Measurements from ENCODE around the gene KIAA1328.
A peak's percentile ranks its signal among the peaks of the same experiment; 100 is the strongest.
"Not testable (repeated sequence)": the region's sequence is repeated elsewhere in the genome, so short reads cannot be mapped to it uniquely, and the experiment has no call there.

KIAA1328 gene

DNA sequence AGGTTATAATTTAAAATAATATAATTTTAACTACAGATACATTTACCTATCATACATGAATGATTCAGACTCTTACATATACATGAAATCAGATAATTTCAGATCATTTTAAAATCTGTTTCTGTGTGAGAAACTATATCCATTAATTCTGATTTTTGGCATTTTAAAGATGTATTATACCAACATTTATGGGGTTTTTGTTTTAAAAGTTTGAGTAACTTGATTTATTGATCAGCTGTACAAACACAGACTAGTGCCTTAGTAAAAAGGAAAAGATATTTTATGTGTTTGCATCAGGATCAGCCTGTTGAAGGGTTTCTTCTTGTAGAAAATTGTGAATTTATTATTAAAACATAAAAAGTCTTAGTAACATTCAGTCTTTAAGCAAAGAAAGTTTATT, 59.9 kb downstream of the KIAA1328 start:
- no peak for DNase-seq

DNA sequence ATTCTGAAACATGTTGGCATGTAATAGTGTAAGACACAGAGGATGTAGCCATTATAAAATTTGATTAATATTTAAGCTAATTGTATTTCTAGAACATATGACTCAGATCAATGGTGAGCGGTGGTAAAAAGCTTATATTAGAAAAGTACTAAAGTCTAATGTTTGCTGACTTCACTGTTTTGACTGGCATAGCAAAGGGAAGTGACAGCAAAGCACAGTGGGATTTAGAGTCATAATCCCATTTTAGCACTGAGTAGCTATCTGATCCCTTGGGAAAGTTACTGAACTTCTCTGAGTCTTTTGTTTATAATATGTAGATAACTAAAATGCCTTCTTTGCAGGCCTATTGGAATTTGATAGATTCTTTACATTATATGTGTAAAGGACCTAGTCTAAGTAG, 60.4 kb downstream of the KIAA1328 start:
- no peak for DNase-seq

- DNase-seq = no peak
Observed at GRCh38 chr18:36889742-36890141, 60.8 kb downstream of the KIAA1328 start.

DNA sequence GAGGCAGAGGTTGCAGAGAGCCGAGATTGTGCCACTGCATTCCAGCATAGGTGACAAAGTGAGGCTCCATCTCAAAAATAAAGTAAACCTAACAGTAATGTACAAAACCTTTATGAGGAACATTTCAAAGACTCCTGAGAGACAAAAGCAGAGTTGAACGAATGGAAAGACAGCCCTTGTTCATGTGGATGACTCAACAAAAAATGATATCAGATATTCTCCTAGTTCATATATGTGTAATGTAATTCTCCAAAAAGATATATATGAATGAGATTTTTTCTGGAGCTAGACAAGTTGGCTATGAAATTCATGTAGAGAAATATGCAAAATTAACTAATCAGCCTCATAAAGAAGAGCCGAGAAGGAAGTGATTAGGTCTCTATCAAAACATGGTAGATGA, 61.7 kb downstream of the KIAA1328 start:
- DNase-seq = no peak

DNA sequence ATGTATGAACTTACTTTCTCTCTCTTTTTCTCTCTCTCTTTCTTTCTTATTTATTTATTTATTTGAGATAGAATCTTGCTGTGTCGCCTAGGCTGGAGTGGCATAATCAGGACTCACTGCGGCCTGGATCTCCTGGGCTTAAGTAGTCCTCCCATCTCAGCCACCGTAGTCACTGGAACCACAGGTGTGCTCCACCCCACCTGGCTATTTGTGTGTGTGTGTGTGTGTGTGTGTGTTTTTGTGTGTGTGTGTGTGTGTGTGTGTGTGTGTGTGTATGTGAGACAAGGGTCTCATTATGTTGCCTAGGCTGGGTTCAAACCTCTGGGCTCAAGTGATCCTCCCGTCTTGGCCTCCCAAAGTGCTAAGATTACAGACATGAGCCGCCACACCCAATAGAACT, 64.3 kb downstream of the KIAA1328 start:
- DNase-seq = no peak

- no peak for DNase-seq
Observed at GRCh38 chr18:36895606-36896005, 66.7 kb downstream of the KIAA1328 start.

GRCh38 chr18:36897253-36897652, 68.3 kb downstream of the KIAA1328 start:
- no peak for DNase-seq

GRCh38 chr18:36899289-36899688, 70.4 kb downstream of the KIAA1328 start:
- DNase-seq = no peak

DNA sequence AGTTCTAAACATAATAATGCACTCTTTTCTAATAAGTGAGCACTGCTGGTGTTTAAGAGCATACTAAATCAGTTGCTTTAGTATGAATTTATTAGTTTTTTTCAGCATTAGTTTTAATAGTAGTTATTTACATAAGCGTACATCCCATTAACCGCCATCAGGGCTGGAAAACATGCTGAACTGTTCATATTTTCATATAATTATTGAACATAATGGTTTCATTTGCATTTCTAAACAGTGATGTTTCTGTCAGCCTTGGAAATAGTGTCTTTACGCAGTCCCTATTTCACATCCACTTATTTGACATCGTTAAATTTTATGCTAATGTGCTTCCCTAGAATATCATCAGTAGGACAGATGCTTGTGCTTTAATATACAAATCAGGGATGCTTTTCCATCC, 71.5 kb downstream of the KIAA1328 start:
- DNase-seq = no peak

GRCh38 chr18:36901277-36901701, 72.4 kb downstream of the KIAA1328 start:
- no peak for DNase-seq

GRCh38 chr18:36903215-36903928, 74.4 kb downstream of the KIAA1328 start:
- no peak for DNase-seq

- no peak for DNase-seq
Observed at GRCh38 chr18:36905571-36905970, 76.6 kb downstream of the KIAA1328 start.

GRCh38 chr18:36909282-36909681, 80.4 kb downstream of the KIAA1328 start:
- not testable (repeated sequence) for DNase-seq

GRCh38 chr18:36912887-36913286, 84.0 kb downstream of the KIAA1328 start:
- no peak for DNase-seq

- no peak for DNase-seq
Observed at GRCh38 chr18:36917907-36918306, 89.0 kb downstream of the KIAA1328 start.

DNA sequence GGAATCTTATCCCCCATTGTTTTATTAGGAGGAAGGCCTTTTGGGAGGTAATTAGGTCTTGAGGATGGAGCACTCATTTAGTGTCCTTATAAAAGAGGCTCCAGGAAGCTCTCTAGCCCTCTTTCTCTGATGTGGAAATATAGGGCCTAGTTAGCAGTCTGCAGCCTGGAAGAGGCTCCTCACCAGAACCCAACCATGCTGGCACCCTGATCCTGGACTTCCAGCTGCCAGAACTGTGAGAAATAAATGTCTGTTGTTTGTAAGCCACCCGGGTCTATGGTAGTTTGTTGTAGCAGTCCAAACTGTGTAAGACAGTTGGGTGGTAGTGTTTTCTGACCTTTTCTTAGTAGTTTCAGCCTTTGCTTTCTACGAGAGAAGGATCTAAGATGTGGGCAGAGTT, 100.7 kb downstream of the KIAA1328 start:
- no peak for DNase-seq

- DNase-seq = no peak
Observed at GRCh38 chr18:36931106-36931505, 102.2 kb downstream of the KIAA1328 start.

- no peak for DNase-seq
Observed at GRCh38 chr18:36933552-36933951, 104.6 kb downstream of the KIAA1328 start.

- no peak for DNase-seq
Observed at GRCh38 chr18:36934884-36935283, 106.0 kb downstream of the KIAA1328 start.

DNA sequence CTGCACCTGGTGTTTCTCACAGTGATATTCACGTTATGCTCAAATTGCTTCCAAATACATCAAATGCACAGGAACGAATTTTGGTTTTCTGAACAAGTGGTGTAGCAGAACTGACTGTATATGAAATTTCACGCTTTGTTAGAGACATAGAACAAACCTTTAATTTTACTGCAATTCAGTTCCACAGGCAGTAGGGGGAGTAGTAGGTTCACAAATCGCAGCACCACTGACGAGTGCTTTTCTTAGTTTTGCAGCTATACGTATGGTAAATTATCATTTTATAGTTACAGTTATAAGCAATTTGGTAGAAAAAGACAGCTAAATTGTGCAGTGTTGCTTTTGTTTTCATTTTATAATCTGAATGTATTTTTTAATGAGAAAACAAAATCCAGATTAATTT, 113.3 kb downstream of the KIAA1328 start:
- DNase-seq = peak; percentile 10

DNA sequence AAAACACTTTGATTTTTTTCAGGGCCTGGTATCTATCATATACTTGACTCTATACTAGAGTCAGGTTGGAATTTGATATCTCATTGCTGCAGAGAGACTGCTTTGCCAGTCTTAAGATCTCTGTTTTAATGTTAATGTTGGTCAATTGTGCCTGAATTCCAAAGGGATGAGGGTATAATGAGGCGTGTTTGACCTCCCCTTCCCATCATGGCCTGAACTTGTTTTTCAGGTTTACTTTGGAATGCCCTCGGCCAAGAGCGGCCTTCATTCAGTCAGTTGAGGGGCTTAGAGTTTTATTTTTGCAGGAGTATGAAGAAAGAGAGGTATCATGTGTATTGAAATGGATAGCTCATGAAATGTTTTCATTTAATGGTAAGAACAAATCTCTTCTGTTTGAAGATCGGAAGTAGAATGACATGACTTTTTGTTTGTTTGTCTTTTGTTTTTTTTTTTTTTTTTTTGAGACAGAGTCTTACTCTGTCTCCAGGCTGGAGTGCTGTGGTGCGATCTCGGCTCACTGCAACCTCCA, 119.0 kb downstream of the KIAA1328 start:
- DNase-seq = no peak

GRCh38 chr18:36950282-36950681, 121.4 kb downstream of the KIAA1328 start:
- DNase-seq = no peak

DNA sequence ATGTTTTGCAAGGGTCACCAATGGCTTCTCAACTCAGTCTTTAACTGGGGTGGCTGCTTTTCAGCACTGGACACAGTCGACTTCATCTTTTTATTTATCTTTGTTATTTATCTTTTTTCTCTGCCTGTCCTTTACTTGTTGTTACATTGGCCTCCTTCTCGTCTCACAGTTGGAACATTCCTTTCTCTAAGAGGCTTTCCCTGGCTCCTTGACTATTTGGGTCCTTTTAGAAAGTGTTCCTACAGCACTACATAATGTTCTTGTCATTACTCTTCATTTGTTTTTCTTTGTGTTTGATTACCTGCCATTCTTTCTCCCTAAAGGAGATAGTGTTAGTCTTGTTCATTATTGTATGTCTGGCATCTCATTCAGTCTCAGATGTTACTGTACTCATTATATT, 122.0 kb downstream of the KIAA1328 start:
- no peak for DNase-seq

DNA sequence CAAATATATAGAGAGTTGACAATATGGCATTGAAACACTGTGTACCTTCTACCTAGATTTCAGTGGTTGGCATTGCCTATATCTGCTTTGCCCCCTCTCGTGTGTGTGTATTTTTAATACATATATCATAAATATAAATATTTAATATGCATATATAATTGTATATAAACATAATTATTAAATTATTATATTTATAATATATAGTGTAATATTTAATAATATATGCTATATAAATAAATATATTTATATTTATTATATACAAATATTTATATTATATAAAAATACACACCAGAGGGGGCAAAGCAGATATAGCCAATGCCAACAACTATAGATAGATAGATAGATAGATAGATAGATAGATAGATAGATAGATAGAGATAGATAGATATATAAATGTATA, 124.1 kb downstream of the KIAA1328 start:
- no peak for DNase-seq

GRCh38 chr18:36960038-36960437, 131.1 kb downstream of the KIAA1328 start:
- DNase-seq = no peak
